ENCODE data around the gene PACSIN3. TPM values are rescaled to one million over a fixed set of nuclear protein-coding genes. Genes with fewer than 3 reads are reported as not detected.

Gene PACSIN3
- total RNA-seq, 4 donors from 2014 or later: 11.2 to 47.4 (median 16.8) TPM

DNA sequence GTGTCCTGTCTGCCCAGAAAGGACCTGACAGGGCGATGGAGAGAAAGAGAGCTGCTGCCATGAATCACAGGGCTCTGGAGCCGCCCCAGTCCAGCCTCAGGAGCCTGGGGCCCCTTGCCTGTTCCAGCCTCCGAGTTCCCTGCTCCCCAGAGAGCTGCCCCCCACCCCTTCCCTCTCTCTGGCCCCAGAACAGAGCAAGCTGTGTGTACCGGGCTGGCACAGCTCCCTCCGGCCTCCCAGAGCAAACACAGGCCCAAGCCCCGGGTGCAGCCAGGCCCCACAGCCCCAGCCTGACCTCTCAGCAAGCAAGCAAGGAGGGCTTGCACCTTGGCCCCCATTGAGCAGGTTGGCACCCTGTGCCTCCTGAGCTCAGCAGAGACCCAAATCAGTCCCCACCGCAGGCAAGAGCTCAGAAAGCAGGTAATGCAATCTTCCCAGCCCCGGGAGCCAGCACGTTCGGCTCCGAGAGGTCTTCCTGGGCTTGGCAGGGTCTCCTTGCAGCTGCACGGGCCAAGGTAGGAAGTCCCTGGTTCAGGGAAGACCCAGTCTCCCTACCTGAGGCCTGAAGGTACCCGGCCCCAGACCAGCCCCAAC lies 1.4 kb downstream of the PACSIN3 start:
- ATAC-seq (ENCODE audit: low FRiP score): no peak
- TF ChIP-seq, protein P1, sequence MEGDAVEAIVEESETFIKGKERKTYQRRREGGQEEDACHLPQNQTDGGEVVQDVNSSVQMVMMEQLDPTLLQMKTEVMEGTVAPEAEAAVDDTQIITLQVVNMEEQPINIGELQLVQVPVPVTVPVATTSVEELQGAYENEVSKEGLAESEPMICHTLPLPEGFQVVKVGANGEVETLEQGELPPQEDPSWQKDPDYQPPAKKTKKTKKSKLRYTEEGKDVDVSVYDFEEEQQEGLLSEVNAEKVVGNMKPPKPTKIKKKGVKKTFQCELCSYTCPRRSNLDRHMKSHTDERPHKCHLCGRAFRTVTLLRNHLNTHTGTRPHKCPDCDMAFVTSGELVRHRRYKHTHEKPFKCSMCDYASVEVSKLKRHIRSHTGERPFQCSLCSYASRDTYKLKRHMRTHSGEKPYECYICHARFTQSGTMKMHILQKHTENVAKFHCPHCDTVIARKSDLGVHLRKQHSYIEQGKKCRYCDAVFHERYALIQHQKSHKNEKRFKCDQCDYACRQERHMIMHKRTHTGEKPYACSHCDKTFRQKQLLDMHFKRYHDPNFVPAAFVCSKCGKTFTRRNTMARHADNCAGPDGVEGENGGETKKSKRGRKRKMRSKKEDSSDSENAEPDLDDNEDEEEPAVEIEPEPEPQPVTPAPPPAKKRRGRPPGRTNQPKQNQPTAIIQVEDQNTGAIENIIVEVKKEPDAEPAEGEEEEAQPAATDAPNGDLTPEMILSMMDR (IDR thresholded peaks at IDR 0.05): no peak
- DNase-seq (ENCODE audit: low spot score): no peak

DNA sequence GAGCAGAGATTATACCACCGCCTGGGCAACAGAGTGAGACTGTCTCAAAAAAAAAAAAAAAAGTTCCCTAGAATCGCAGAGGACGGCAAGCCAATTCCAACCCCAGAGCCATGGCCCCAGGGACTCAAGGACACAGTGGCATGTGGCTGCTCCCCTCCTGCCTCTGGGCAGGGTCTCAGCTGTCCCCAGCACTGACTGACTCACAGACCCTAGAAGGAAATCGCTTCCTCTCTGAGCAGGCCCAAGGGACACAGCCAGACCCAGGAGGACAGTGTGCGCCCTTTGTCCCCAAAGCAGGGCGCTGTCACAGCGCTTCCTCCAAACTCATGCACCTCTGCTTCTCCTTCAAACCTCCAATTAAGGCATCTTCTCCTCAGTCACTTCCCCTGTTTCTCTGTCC lies 2.3 kb downstream of the PACSIN3 start:
- DNase-seq (ENCODE audit: low spot score) (no peak), ATAC-seq (ENCODE audit: low FRiP score) (no peak)
- TF ChIP-seq, protein P1 (IDR thresholded peaks at IDR 0.05): no peak

DNA sequence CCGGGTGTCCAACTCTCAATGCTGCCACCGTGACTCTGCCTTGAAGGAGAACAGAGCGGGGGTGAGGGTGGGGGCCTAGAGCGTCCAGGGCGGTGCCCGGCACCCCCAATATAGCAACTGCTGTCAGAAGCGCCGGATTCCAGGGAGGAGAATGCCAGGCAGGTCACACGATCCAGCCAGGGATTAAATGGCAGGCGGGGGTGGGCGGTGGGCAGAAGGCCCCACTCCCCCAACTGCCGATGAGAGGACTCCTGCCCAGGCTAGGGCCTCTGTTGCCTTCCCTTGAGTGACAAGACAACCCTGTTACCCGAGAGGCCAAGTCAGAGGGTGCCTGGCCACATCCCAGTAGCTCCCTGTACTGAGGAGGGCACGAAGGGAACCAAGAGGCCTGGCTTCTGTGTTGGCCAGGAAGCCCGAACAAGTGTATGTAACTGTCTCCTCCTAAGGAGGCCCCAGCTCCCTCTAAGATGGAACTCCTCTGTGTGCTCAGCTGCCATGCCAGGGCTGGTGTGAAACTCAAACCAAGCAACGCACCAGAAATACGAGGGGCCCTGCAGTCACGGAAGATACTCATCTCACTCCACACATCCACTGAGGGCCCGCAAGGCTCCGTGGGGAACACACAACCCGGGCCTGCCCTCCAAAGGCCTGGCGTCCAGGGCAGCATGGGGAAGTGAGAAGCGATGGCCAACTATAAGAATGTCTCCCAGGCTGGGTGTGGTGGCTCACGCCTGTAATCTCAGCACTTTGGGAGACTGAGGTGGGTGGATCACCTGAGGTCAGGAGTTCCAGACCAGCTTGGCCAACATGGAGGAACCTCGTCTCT lies 3.0 kb downstream of the PACSIN3 start:
- no peak for DNase-seq (ENCODE audit: low spot score)
- TF ChIP-seq, protein P1 (IDR thresholded peaks at IDR 0.05): no peak
- ATAC-seq (ENCODE audit: low FRiP score): no peak

DNA sequence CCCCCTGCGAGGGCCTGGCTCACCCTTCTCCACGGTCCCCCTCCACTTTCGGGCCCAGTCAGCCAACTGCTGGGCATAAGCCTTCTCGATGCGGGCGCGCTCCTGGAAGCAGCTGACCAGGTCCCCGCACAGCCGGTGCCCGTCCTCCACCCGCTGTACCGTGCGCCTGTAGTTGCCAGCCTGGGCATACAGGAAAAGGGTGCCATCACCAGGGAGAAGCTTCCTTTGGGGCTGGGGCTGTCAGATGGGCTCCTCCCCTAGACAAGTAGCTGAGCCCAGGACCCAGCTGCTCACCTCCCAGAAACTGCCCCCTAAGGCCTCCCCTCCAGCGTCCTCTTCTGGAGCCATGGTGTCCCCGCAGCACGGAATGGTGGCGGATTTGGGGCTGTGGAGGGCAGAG lies 3.9 kb downstream of the PACSIN3 start:
- ATAC-seq (ENCODE audit: low FRiP score): no peak
- no peak for DNase-seq (ENCODE audit: low spot score)
- TF ChIP-seq, protein P1 (IDR thresholded peaks at IDR 0.05): no peak

DNA sequence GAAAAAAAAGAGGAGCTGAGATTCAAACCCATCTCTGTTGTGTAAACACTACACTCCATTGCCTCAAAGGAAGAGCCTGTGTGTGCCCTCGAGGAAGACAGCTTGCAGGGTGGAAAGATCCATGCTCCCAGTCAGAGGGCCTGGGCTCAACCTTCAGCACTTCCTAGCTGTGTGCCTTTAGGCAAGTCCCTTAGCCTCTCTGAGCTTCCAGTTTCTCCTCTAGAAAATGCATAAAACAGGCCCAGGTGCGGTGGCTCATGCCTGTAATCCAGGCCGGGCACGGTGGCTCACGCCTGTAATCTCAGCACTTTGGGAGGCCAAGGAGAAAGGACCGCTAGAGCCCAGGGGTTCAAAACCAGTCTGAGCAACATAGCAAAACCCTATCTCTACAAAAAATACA lies 5.0 kb downstream of the PACSIN3 start:
- ATAC-seq (ENCODE audit: low FRiP score): no peak
- no peak for DNase-seq (ENCODE audit: low spot score)
- TF ChIP-seq, protein P1 (IDR thresholded peaks at IDR 0.05): no peak

DNA sequence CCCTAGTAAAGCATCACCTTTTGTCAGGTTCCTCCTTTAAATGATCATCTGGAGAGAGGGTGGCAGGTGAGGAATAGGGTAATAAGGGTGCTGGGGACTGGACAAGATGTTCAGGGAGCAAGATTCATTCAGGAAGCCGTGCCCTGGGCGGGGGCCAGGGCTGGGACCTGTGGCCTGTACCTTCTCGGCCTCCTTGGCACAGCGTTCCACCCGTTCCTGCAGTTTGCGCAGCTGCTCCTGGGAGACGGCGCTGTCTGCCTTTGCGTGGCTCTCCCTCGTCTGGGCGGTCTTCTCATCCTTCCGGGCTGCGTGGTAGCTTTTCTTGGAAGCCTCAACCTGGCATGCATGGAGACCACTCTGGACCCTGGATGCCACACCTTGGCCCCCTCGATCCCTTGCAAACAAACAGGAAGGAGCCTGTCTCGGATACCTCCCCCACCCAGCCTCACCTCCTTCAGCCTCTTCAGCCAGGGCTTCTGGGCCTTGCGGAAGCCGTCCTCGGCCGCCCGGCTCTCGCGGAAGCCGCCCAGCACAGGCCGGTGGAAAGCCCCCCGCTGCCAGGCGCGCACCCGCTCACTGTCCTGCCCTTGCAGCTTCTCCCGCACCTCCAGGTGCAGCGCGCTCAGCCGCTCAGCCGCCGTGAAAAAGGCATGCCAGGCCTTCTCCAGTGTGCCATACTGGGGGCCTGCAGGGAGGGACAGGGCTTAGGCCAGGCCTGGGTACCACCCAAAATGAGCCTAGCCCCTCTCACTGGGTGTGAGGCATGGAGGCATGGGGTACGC lies 6.0 kb downstream of the PACSIN3 start:
- DNase-seq (ENCODE audit: low spot score) (no peak), ATAC-seq (ENCODE audit: low FRiP score) (no peak)
- TF ChIP-seq, protein P1 (IDR thresholded peaks at IDR 0.05): no peak

Measured in omental fat pad (tissue), 4 donors.